ENCODE data around the gene CTSW.
"Not testable (repeated sequence)": the region's sequence is repeated elsewhere in the genome, so short reads cannot be mapped to it uniquely, and the experiment has no call there.

CTSW gene

GRCh38 chr11:65843811-65844210 lies 35.8 kb upstream of the CTSW start:
- H3K36me3 ChIP-seq (ENCODE audit: control insufficient read depth, insufficient read depth, low read length): no peaks in the 10 kb centered on the region
- no peaks in the 10 kb centered on the region for H3K27me3 ChIP-seq (ENCODE audit: control insufficient read depth, insufficient read depth, low read length)
- no peak overlapping the region for H2AFZ ChIP-seq
- TF ChIP-seq CTCF (IDR thresholded peaks at IDR 0.05): no peak
- no peaks in the 10 kb centered on the region for H3K9me3 ChIP-seq (ENCODE audit: control insufficient read depth, low read length)
- H3K4me2 ChIP-seq (ENCODE audit: low read length): no peak overlapping the region
- no peak overlapping the region for H3K27ac ChIP-seq
- no peaks in the 10 kb centered on the region for H3K79me2 ChIP-seq
- H3K9ac ChIP-seq: no peak overlapping the region
- H3K4me3 ChIP-seq (ENCODE audit: low read depth, low read length): no peak overlapping the region
- no peaks in the 10 kb centered on the region for H3K4me1 ChIP-seq

GRCh38 chr11:65844231-65844872 lies 35.3 kb upstream of the CTSW start:
- Histone ChIP-seq H3K9me3 (ENCODE audit: control insufficient read depth, low read length) (no peaks in the 10 kb centered on the region), H3K36me3 (ENCODE audit: control insufficient read depth, insufficient read depth, low read length) (no peaks in the 10 kb centered on the region), H3K9ac (no peak overlapping the region), H3K4me1 (no peaks in the 10 kb centered on the region), H3K4me2 (ENCODE audit: low read length) (no peak overlapping the region), H3K27ac (no peak overlapping the region), H3K79me2 (no peaks in the 10 kb centered on the region), H3K27me3 (ENCODE audit: control insufficient read depth, insufficient read depth, low read length) (no peaks in the 10 kb centered on the region), H2AFZ (no peak overlapping the region), H3K4me3 (ENCODE audit: low read depth, low read length) (no peak overlapping the region)
- no peak for TF ChIP-seq CTCF (IDR thresholded peaks at IDR 0.05)

- TF ChIP-seq CTCF (IDR thresholded peaks at IDR 0.05): no peak
- Histone ChIP-seq H3K27ac (no peak overlapping the region), H3K27me3 (ENCODE audit: control insufficient read depth, insufficient read depth, low read length) (no peaks in the 10 kb centered on the region), H3K9ac (no peak overlapping the region), H2AFZ (no peak overlapping the region), H3K36me3 (ENCODE audit: control insufficient read depth, insufficient read depth, low read length) (no peaks in the 10 kb centered on the region), H3K79me2 (no peaks in the 10 kb centered on the region), H3K4me2 (ENCODE audit: low read length) (no peak overlapping the region), H3K4me1 (no peaks in the 10 kb centered on the region), H3K4me3 (ENCODE audit: low read depth, low read length) (no peak overlapping the region), H3K9me3 (ENCODE audit: control insufficient read depth, low read length) (no peaks in the 10 kb centered on the region)
Measured at GRCh38 chr11:65847746-65848145, 31.9 kb upstream of the CTSW start.

- H3K4me1 ChIP-seq; H3K27me3 ChIP-seq (ENCODE audit: control insufficient read depth, insufficient read depth, low read length); H3K9me3 ChIP-seq (ENCODE audit: control insufficient read depth, low read length); H3K4me3 ChIP-seq (ENCODE audit: low read depth, low read length); H3K36me3 ChIP-seq (ENCODE audit: control insufficient read depth, insufficient read depth, low read length); H3K4me2 ChIP-seq (ENCODE audit: low read length); H3K27ac ChIP-seq; H3K79me2 ChIP-seq; H2AFZ ChIP-seq; H3K9ac ChIP-seq: not testable (repeated sequence)
Measured at GRCh38 chr11:65848693-65849092, 30.9 kb upstream of the CTSW start.

GRCh38 chr11:65849366-65849765 lies 30.3 kb upstream of the CTSW start:
- Histone ChIP-seq H3K4me3 (ENCODE audit: low read depth, low read length) (no peak overlapping the region), H3K27me3 (ENCODE audit: control insufficient read depth, insufficient read depth, low read length) (no peaks in the 10 kb centered on the region), H3K9ac (no peak overlapping the region), H2AFZ (no peak overlapping the region), H3K9me3 (ENCODE audit: control insufficient read depth, low read length) (no peaks in the 10 kb centered on the region), H3K4me2 (ENCODE audit: low read length) (no peak overlapping the region), H3K36me3 (ENCODE audit: control insufficient read depth, insufficient read depth, low read length) (no peaks in the 10 kb centered on the region), H3K4me1 (no peaks in the 10 kb centered on the region), H3K27ac (no peak overlapping the region), H3K79me2 (no peaks in the 10 kb centered on the region)
- no peak for TF ChIP-seq CTCF (IDR thresholded peaks at IDR 0.05)
